RWPE2 (cell line): ENCODE measurements around the gene MGAT4B.
A peak's percentile ranks its signal among the peaks of the same experiment; 100 is the strongest.

ENCODE experiments used
- ATAC-seq: fragments of 200-7000 bp; cut with Tn5 transposase; 3 replicates; pipeline ENCODE4 v1.9.1; 2021; ENCODE audit warnings: low read depth
- DNase-seq: peaks from one replicate; pipeline ENCODE4 v3.0.0-alpha.2; 2020; ENCODE audit warnings: low spot score
- H3K27ac ChIP-seq: fragments of 450-650 bp; 2 replicates; pipeline ENCODE4 v1.5.1; 2017; ENCODE audit warnings: mild to moderate bottlenecking; ENCODE audit not compliant: poor library complexity, severe bottlenecking
- H3K27me3 ChIP-seq: fragments of 250-450 bp; sonication (Bioruptor Pico); 2 replicates; pipeline ENCODE4 v1.5.1; 2021; ENCODE audit warnings: mild to moderate bottlenecking, moderate library complexity; ENCODE audit not compliant: insufficient read depth, poor library complexity, severe bottlenecking
- H3K36me3 ChIP-seq: fragments of 250-450 bp; sonication (Bioruptor Pico); 2 replicates; pipeline ENCODE4 v1.5.1; 2020; ENCODE audit warnings: low read depth, mild to moderate bottlenecking, moderate library complexity
- H3K4me1 ChIP-seq: fragments of 250-450 bp; sonication (Bioruptor Pico); 2 replicates; pipeline ENCODE4 v1.5.1; 2021; ENCODE audit warnings: mild to moderate bottlenecking, moderate library complexity; ENCODE audit not compliant: insufficient read depth, poor library complexity, severe bottlenecking
- H3K4me3 ChIP-seq: fragments of 250-450 bp; sonication (Bioruptor Pico); 2 replicates; pipeline ENCODE4 v1.5.1; 2021; ENCODE audit warnings: mild to moderate bottlenecking, moderate library complexity; ENCODE audit not compliant: severe bottlenecking
- H3K9me3 ChIP-seq: fragments of 250-450 bp; sonication (Bioruptor Pico); 2 replicates; pipeline ENCODE4 v1.5.1; 2021; ENCODE audit warnings: mild to moderate bottlenecking, moderate library complexity; ENCODE audit not compliant: severe bottlenecking
- CTCF ChIP-seq: fragments of 450-650 bp; IDR thresholded peaks from one replicate; pipeline ENCODE4 v1.5.1; 2017; ENCODE audit warnings: mild to moderate bottlenecking, moderate library complexity; ENCODE audit not compliant: poor library complexity, severe bottlenecking

The MGAT4B gene

GRCh38 chr5:179779826-179780225 is 26.8 kb downstream of the MGAT4B start:
- ATAC-seq: no peak
- peak; percentile 35 for DNase-seq
- Histone ChIP-seq H3K27me3 (no peaks in the 10 kb centered on the region), H3K4me3 (no peak overlapping the region), H3K4me1 (no peaks in the 10 kb centered on the region), H3K9me3 (no peaks in the 10 kb centered on the region), H3K36me3 (peaks cover 30% of the 10 kb centered on the region), H3K27ac (no peak overlapping the region)
- no peak for TF ChIP-seq CTCF

GRCh38 chr5:179778591-179778990 is 28.1 kb downstream of the MGAT4B start:
- no peak for TF ChIP-seq CTCF
- ATAC-seq (no peak), DNase-seq (peak; percentile 45)
- Histone ChIP-seq H3K27ac (no peak overlapping the region), H3K36me3 (peaks cover 39% of the 10 kb centered on the region), H3K27me3 (no peaks in the 10 kb centered on the region), H3K9me3 (no peaks in the 10 kb centered on the region), H3K4me3 (no peak overlapping the region), H3K4me1 (no peaks in the 10 kb centered on the region)

- no peak overlapping the region for H3K4me3 ChIP-seq
- H3K27ac ChIP-seq: no peak overlapping the region
- peaks cover 46% of the 10 kb centered on the region for H3K36me3 ChIP-seq
- H3K9me3 ChIP-seq: no peaks in the 10 kb centered on the region
- no peak for TF ChIP-seq CTCF
- no peaks in the 10 kb centered on the region for H3K4me1 ChIP-seq
- H3K27me3 ChIP-seq: no peaks in the 10 kb centered on the region
- no peak for ATAC-seq
- DNase-seq: no peak
These were observed 28.8 kb downstream of the MGAT4B start for GRCh38 chr5:179777909-179778308.

- no peak for ATAC-seq
- Histone ChIP-seq H3K36me3 (peaks cover 51% of the 10 kb centered on the region), H3K9me3 (no peaks in the 10 kb centered on the region), H3K27ac (no peak overlapping the region), H3K27me3 (no peaks in the 10 kb centered on the region), H3K4me3 (no peak overlapping the region), H3K4me1 (no peaks in the 10 kb centered on the region)
- DNase-seq: peak; percentile 38
- TF ChIP-seq CTCF: no peak
These were observed 29.2 kb downstream of the MGAT4B start for GRCh38 chr5:179777456-179777855.

GRCh38 chr5:179776411-179776938 is 30.2 kb downstream of the MGAT4B start:
- H3K27ac ChIP-seq: no peak overlapping the region
- H3K4me3 ChIP-seq: no peak overlapping the region
- H3K27me3 ChIP-seq: no peaks in the 10 kb centered on the region
- H3K9me3 ChIP-seq: no peaks in the 10 kb centered on the region
- no peak for ATAC-seq
- H3K36me3 ChIP-seq: peaks cover 61% of the 10 kb centered on the region
- no peak for TF ChIP-seq CTCF
- peak; percentile 53 for DNase-seq
- H3K4me1 ChIP-seq: no peaks in the 10 kb centered on the region
